Measurements from ENCODE around the gene SOX13. TPM values are rescaled to one million over a fixed set of nuclear protein-coding genes. Genes with fewer than 3 reads are reported as not detected.
A peak's percentile ranks its signal among the peaks of the same experiment; 100 is the strongest.
"Not testable (repeated sequence)": the region's sequence is repeated elsewhere in the genome, so short reads cannot be mapped to it uniquely, and the experiment has no call there.

Gene SOX13
- total RNA-seq, 1 donor from 2014 or later = 28.6 TPM

- no peak for DNase-seq (ENCODE audit: low spot score)
- Histone ChIP-seq H3K4me2 (no peak overlapping the region), H4K20me1 (ENCODE audit: low read depth) (no peaks in the 10 kb centered on the region), H3K9me3 (ENCODE audit: low read depth) (no peaks in the 10 kb centered on the region), H3K4me1 (no peaks in the 10 kb centered on the region), H3F3A (ENCODE audit: low read depth) (no peaks in the 10 kb centered on the region), H3K79me2 (ENCODE audit: low read depth) (no peaks in the 10 kb centered on the region), H2AFZ (replicated peaks) (no peak overlapping the region), H3K36me3 (no peaks in the 10 kb centered on the region), H3K27me3 (no peaks in the 10 kb centered on the region), H3K9ac (no peak overlapping the region), H3K27ac (no peak overlapping the region), H3K4me3 (no peak overlapping the region)
- no peak overlapping the region for H3K4me3 Mint-ChIP-seq
- TF ChIP-seq EZH2phosphoT487 (IDR thresholded peaks at IDR 0.05) (no peak), EZH2 (IDR thresholded peaks at IDR 0.05) (no peak)
- TF ChIP-seq, protein P1, sequence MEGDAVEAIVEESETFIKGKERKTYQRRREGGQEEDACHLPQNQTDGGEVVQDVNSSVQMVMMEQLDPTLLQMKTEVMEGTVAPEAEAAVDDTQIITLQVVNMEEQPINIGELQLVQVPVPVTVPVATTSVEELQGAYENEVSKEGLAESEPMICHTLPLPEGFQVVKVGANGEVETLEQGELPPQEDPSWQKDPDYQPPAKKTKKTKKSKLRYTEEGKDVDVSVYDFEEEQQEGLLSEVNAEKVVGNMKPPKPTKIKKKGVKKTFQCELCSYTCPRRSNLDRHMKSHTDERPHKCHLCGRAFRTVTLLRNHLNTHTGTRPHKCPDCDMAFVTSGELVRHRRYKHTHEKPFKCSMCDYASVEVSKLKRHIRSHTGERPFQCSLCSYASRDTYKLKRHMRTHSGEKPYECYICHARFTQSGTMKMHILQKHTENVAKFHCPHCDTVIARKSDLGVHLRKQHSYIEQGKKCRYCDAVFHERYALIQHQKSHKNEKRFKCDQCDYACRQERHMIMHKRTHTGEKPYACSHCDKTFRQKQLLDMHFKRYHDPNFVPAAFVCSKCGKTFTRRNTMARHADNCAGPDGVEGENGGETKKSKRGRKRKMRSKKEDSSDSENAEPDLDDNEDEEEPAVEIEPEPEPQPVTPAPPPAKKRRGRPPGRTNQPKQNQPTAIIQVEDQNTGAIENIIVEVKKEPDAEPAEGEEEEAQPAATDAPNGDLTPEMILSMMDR (IDR thresholded peaks at IDR 0.05) = no peak
- no peaks in the 10 kb centered on the region for H3K36me3 Mint-ChIP-seq
- H3K4me1 Mint-ChIP-seq = peaks cover 14% of the 10 kb centered on the region
- peaks cover 4% of the 10 kb centered on the region for H3K9me3 Mint-ChIP-seq
- peaks cover 13% of the 10 kb centered on the region for H3K27me3 Mint-ChIP-seq (ENCODE audit: insufficient read depth, low read depth)
- no peak overlapping the region for H3K27ac Mint-ChIP-seq
Observed at GRCh38 chr1:204045430-204045829, 27.5 kb upstream of the SOX13 start.

- Histone ChIP-seq H3K4me1 (no peaks in the 10 kb centered on the region), H2AFZ (replicated peaks) (peak overlapping the region; percentile 72), H3F3A (ENCODE audit: low read depth) (no peaks in the 10 kb centered on the region), H3K4me2 (no peak overlapping the region), H3K9me3 (ENCODE audit: low read depth) (no peaks in the 10 kb centered on the region), H3K27ac (no peak overlapping the region), H4K20me1 (ENCODE audit: low read depth) (no peaks in the 10 kb centered on the region), H3K79me2 (ENCODE audit: low read depth) (no peaks in the 10 kb centered on the region), H3K4me3 (no peak overlapping the region), H3K36me3 (no peaks in the 10 kb centered on the region), H3K9ac (no peak overlapping the region), H3K27me3 (no peaks in the 10 kb centered on the region)
- H3K27ac Mint-ChIP-seq = peak overlapping the region; percentile 10
- peaks cover 4% of the 10 kb centered on the region for H3K9me3 Mint-ChIP-seq
- no peaks in the 10 kb centered on the region for H3K36me3 Mint-ChIP-seq
- H3K4me3 Mint-ChIP-seq = peak overlapping the region; percentile 1
- DNase-seq (ENCODE audit: low spot score) = no peak
- H3K27me3 Mint-ChIP-seq (ENCODE audit: insufficient read depth, low read depth) = peaks cover 12% of the 10 kb centered on the region
- peaks cover 11% of the 10 kb centered on the region for H3K4me1 Mint-ChIP-seq
- TF ChIP-seq, protein P1 (IDR thresholded peaks at IDR 0.05) = no peak
- no peak for TF ChIP-seq EZH2phosphoT487 (IDR thresholded peaks at IDR 0.05)
- no peak for TF ChIP-seq EZH2 (IDR thresholded peaks at IDR 0.05)
Observed at GRCh38 chr1:204046346-204046745, 26.6 kb upstream of the SOX13 start.

DNA sequence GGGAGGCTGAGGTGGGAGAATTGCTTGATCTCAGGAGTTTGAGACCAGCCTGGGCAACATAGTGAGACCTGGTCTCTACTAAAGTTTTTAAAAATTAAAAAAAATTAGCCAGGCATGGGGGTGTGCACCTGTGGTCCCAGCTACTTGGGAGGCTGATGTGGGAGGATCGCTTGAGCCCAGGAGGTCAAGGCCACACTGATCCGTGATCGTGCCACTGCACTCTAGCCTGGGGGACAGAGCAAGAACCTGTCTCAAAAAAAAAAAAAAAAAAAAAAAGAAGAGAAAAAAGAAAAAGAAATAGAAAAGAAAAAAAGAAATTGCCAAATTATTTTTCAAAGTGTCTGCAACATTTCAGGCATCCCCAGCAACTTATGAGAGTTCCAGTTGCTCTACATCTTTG lies 24.1 kb upstream of the SOX13 start:
- H3K79me2 ChIP-seq (ENCODE audit: low read depth); H3K4me3 ChIP-seq; H3K36me3 ChIP-seq; H3F3A ChIP-seq (ENCODE audit: low read depth); H3K27me3 ChIP-seq; H3K27me3 Mint-ChIP-seq (ENCODE audit: insufficient read depth, low read depth); H3K36me3 Mint-ChIP-seq; H3K9ac ChIP-seq; H3K4me1 ChIP-seq; H2AFZ ChIP-seq (replicated peaks); H3K4me2 ChIP-seq; H4K20me1 ChIP-seq (ENCODE audit: low read depth); H3K27ac ChIP-seq; H3K4me3 Mint-ChIP-seq; H3K9me3 ChIP-seq (ENCODE audit: low read depth); H3K4me1 Mint-ChIP-seq; H3K9me3 Mint-ChIP-seq; H3K27ac Mint-ChIP-seq; DNase-seq (ENCODE audit: low spot score): not testable (repeated sequence)

DNA sequence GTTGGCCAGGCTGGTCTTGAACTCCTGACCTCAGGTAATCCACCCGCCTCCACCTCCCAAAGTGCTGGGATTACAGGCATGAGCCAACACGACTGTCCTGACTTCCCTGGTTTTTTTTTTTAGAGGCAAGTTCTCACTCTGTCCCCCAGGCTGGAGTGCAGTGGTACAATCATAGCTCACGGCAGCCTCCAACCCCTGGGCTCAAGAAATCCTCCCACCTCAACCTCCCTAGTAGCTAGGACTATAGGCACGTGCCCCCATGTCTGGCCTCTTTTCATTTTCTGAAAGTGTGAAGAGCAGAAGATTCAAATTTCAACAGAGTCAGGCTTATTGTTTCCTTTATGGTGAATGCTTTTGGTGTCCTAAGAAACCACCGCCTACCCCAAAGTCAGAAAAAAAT lies 21.7 kb upstream of the SOX13 start:
- Mint-ChIP-seq H3K9me3 (peaks cover 2% of the 10 kb centered on the region), H3K4me1 (peaks cover 9% of the 10 kb centered on the region), H3K36me3 (no peaks in the 10 kb centered on the region), H3K27ac (no peak overlapping the region), H3K27me3 (ENCODE audit: insufficient read depth, low read depth) (peaks cover 7% of the 10 kb centered on the region), H3K4me3 (no peak overlapping the region)
- no peaks in the 10 kb centered on the region for H3K79me2 ChIP-seq (ENCODE audit: low read depth)
- H3K27ac ChIP-seq = no peak overlapping the region
- no peak overlapping the region for H2AFZ ChIP-seq (replicated peaks)
- no peaks in the 10 kb centered on the region for H3K27me3 ChIP-seq
- no peak overlapping the region for H3K4me3 ChIP-seq
- no peak for DNase-seq (ENCODE audit: low spot score)
- H3K36me3 ChIP-seq = no peaks in the 10 kb centered on the region
- H3F3A ChIP-seq (ENCODE audit: low read depth) = no peaks in the 10 kb centered on the region
- no peak overlapping the region for H3K4me2 ChIP-seq
- H4K20me1 ChIP-seq (ENCODE audit: low read depth) = no peaks in the 10 kb centered on the region
- H3K4me1 ChIP-seq = no peaks in the 10 kb centered on the region
- H3K9ac ChIP-seq = no peak overlapping the region
- TF ChIP-seq, protein P1 (IDR thresholded peaks at IDR 0.05) = no peak
- TF ChIP-seq EZH2 (IDR thresholded peaks at IDR 0.05) (no peak), EZH2phosphoT487 (IDR thresholded peaks at IDR 0.05) (no peak)
- no peaks in the 10 kb centered on the region for H3K9me3 ChIP-seq (ENCODE audit: low read depth)

All from neural progenitor cell (in vitro differentiated cells).